Occipital lobe (tissue), 2 donors: ENCODE measurements around the gene FEZF1. TPM values are rescaled to one million over a fixed set of nuclear protein-coding genes. Genes with fewer than 3 reads are reported as not detected.

Source experiments
- DNase-seq: peaks from one replicate; lab custom pipeline; 2025; lab: John Stamatoyannopoulos, UW
- total RNA-seq: library from RNA; depleted of rRNA; stranded (reverse); fragments of >200 nt; gene quantifications from one replicate; pipeline ENCODE4 v1.2.3, GENCODE V29; 2014

FEZF1 gene
- not detected for total RNA-seq

DNA sequence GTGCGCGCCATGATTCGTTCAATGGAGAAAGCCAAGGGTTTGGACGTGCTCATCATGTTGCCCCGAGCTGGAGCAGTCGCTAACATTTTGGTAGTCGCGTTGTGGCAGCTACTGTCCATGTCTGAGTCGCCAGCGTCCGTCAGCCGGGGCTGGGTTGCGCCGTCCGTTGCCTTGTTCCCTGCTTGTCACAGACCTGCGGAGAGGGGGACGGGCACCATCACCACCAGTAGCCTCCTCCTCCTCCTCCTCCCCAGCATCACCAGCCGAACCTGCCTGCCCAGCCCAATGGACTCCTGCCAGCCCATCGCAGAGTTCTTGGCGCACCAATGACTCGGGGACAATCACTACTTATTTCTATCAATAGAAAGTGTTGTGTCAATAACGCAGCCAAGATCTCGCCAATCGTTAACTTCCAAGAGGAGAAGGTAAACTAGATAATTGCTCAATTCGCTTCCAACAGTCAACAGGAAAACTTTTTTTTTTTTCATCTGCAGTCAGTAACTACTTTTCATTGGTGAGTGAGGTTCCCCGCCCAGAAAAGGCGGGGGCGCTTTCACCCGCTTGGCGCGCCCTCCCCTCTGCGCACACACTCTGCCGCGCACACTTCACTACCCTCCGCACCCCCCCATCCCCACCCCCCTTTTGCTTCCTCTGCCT is at the start of gene FEZF1:
Gene FEZF1 (minus strand): TSS at position 432 of the 657 bp plus-strand sequence. CDS start 313 bp downstream, at position 119.
- DNase-seq = no peak

DNA sequence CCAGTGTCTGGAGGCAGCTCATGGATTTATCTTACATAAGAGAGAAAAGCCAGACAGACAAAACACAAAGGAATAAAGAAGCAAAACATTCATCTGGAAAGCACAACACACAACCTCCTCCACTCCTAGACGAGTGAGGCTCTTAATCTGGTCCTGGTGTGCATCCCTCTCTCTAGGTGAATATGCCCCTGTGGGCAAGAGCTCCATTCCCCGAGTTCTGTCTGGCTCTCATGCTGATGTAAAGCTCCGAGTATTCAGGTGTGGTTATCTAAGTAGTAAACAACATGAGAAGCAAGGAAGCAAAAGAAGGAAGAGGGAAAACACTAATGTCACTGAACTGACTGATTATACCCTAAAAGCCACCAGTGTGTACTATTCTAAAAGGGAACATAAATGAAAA is 47.9 kb upstream of the FEZF1 start:
- DNase-seq = no peak

DNA sequence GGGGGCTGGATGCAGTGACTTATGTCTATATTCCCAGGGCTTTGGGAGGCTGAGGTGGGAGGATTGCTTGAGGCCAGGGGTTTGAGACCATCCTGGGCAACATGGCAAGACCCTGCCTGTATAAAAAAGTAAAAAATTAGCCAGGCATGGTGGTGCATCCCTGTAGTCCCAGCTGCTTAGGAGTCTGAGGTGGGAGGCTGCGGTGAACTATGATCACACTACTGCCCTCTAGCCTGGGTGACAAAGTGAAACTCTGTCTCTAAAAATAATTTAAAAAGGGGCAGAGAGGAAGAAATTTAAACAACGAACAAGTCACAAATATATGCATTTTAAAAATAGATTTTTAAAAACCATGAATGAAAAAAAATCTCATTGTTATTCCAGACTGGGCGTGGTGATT is 46.2 kb upstream of the FEZF1 start:
- no peak for DNase-seq

DNA sequence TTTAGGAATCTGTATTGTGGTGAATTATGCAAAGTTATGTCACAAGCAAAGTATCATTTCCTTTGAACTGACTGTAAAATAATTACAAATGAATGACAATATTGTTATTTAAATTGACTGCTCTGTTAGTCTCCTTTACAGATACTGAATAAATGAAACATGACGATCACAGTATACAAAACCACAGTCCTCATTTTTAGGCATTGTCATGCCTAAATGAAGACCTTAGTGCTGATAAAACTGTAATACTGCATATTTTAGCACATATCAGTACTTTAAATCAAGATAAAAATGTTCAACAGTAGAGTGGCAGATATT is 39.7 kb upstream of the FEZF1 start:
- DNase-seq = no peak

DNA sequence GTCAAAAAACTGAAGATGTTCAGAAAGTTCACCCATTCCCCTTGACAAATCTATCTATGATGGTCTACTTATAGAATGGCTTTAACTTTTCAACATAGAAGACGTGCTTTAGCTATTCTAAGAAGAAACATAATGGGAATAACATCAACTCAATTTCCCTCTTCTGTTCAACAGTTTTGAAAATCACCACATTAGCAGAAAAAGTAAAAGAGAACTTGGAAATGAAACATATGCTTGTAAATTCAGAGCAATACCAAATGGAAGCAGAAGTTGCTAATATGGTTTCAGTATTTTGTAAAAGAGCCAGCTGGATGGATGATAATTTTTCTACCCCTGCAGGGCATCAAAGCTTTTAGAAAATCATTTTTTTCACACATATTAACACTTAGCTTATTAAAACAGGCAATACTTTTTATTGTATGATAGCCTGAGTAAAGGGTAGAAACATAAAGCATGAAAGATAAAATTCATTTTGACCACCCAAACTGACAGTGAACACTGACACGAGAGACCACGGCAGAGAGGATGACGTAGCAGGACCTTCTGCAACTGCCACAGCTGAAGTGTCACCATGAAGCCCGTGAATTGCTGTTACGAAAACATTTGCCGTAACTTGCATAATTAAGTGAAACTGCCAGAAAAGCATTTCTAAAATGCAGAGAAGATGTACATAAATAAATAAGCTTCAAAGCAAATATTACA is 39.2 kb upstream of the FEZF1 start:
- DNase-seq = no peak

DNA sequence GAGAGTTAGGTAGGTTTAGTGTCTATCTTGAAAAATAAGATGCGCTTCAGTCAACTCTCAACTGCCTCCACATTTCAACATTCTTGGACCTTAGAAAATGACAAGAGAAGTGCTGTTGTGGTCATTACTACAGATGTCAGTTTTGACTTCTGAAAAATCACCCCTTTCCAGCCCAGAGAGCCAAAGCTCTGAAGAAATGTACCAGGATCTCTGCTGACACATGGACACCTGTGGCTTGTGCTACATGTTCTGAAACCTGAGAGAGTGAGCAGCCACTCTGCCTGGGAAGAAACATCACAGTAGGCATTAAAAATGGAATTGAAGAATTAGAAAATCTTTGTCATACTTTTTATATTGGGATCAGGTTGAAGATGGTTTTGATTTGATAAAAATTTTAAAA is 35.9 kb upstream of the FEZF1 start:
- DNase-seq = no peak

DNA sequence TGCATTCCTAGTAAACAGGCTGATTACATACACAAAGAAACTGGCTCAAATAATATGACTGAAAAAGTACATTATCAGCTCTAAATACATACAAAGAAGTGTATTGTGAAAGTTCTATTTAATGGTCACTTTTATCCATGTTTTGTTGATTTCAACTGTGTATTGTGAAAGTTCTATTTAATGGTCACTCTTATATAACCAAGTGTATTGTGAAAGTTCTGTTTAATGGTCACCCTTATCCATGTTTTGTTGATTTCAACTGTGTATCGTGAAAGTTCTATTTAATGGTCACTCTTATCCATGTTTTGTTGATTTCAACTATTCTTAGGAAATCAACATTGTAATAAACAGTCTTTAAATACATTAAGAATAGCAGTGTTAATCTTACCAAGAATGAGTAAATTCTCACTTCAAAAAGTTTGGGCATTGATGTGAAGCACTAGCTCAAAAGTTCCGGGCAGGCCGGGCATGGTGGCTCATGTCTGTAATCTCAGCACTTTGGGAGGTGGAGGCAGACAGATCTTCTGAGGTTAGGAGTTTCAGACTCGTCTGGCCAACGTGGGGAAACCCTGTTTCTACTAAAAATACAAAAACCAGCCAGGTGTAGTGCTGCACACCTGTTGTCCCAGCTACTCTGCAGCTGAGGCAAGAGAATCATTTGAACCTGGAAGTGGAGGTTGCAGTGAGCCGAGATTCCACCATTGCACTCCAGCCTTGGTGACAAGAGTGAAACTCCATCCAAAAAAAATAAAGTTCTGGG is 34.8 kb upstream of the FEZF1 start:
- no peak for DNase-seq

DNA sequence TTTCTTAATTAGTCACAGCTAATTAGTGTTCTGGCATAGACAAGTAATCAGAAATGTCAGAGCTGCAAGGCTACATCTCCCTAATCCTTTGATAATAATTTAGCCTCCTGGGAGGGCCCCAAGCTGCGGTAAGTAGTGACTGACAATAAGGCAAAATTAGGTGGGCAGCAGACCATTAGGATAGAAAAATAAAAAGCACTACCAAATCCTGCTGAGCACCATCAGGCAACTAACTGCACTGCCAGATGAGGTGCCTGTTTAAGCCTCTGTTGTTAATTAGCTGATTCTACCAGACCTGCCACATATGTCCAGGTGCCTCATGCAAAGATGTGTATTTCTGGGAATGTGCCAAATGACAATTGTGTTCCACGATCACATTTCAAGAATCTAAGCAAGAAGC is 32.5 kb upstream of the FEZF1 start:
- no peak for DNase-seq

DNA sequence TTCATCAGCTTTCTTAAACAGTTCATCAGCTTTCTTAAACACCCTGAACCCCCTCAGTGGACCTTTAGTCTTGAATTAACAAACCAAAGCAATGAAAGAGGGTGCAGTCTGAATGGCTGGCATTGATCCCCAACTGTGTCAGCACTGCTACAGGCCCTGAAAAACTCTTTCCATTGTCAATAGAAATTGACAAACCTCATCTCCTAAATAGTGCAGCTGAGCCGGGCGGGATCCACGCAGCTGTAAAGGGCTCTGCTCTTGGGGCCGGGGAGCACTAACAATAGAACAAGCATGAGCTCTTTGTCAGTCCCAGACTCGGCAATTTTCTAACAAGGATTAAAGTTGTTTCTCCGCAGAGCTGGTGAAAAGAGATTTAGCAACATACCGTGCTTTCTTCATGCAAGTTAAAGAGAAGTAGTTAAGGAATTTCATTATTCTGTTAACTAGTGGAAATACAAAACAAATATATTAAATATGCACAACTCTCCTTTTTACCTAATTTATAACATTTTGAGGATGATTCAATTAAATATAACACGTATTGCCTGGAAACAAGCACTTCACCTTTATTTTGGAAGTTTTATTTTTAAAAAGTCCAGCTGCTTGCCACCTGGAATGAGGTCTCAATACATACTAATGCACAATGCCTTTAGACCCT is 24.7 kb upstream of the FEZF1 start:
- DNase-seq = no peak

DNA sequence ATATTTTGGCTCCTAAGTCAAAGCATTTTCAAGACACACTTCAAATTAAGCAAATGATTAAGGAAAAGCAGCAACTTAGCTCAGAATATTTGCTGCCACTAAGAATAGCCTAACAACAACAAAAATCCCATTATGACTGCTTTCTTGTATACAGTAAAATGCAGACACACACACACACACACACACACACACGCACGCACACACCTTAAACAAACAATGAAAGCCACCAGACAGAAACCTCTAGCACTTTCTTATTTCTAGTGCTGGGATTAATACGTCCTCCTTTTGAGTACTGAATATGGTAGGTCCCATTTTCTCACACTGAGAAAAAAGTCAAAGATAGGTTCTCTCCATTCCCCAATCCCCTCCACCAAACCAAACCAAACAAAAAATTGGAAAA is 23.4 kb upstream of the FEZF1 start:
- no peak for DNase-seq

DNA sequence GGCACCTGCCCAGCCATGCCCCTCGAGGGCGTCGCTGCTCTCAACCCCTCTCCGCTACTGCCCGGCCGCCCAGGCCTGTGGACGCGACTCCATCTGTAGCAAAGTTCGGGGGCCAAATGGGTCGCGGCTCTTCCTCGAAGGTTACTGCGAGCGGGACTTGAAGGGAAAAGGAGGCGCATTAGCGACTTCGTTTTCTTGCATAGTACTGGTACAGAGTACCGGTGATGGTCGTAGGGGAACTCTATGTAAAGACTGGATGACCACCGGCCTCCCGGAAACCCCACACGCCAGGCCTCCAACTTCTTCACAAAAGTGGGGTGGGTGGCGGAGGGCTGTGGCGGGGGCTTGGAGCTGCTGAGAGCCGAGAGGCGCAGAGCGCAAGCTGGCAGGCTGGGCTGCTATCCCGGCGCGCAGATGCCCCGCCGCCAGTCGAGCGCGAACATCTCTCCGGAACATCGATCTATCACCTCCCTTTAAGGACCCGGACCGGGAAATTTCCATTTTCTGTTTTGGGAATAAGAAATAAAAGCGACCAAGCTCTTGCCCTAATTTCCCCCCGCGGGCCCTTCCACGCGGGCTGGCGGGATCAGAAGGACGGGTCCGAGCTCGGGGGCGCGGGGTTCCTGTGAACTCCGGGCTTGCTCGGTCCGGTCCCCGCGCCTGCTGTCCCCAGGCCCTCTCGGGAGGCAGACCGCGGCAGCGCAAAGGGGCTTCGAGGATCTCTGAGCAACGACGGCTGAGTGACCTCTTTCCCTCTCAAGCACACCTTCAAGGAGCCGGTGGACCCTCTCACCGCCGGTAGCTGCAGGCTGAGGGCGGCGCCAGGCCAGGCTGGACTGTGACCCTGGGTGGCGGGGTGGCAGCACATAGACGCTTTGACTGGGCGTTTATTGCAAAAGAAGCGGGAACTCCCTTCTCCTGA is 12.2 kb upstream of the FEZF1 start:
- DNase-seq = no peak

DNA sequence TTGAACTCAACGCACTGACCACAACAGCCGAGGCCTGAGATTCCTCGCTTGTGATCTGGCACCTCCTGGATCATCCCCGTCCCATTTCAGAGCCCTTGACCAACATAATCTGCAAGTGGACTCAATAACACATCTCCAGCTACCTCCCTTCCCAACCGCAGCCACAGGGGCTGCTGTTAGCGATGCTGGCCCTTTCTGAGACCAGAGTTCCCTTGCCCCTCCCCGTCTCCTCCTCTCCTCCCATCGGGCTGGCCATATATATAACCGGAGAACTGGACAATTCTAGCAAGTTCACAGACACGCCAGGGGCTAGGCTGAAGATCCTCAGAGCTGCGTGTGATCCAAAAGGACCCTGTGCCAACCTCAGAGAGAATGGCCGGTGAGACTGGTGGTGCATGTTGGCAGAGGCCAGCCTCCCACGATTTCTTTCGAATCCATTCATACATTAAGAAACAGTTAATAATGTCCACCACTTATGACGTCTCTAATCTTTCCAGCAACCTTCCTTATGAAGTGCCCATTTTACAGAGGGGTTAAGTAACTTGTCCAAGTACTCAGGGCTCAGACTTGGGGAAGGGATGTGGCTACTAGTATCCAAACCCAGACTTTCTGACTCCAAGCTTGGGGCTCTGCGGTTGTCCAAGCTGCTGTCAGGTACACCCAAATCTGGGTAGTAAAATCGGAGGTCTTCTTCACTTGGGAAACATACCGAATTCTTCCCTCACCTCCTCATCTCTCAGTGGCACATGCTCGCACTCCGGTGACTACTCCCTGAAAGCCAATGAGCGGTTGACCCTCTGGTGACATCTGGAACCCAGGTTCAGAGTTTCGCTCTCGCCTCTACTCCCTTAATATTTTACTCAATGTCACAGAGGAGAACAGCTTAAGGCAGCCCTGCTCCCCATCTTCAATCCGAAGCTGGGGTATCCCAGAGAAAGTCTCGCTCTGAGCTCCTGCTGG is 11.2 kb upstream of the FEZF1 start:
- DNase-seq = no peak

DNA sequence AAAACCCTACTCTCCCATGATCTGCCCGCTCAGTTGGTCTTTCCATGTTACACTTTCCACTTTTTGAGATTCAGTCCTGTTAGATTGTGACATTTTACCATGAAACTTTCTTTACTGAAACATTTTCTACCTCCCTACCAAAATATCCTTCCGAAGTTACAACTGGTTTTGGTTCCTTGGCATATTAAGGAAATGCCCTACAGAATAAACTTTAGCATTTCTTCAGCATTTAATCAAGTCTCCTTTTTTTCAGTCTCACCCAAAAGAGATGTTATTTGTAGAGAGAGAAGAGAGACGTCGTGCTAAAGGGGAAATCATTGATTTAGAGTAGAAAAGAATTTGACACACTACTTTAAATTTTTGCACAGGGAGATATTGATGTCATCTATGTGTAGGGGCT is 9.7 kb upstream of the FEZF1 start:
- DNase-seq = no peak

DNA sequence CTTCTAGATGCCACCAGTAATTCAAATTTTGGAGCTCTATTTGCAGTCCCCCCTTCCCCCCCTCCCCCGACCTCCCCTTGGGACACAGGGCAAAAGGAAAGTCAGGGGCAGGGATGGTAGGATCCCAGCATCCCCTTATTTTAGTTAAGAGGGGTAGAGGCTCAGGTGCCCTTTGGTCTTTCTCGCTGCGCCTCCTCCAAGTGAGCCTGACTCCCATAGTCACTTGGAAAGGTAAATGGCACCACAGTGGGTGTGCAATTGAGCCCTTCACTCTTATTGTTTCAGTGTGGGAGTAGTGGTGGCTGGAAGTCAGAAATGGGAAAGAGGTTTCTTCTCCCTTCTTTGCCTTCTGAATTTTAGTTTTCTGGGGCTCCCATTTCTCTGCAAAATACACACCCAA is 8.2 kb upstream of the FEZF1 start:
- no peak for DNase-seq

DNA sequence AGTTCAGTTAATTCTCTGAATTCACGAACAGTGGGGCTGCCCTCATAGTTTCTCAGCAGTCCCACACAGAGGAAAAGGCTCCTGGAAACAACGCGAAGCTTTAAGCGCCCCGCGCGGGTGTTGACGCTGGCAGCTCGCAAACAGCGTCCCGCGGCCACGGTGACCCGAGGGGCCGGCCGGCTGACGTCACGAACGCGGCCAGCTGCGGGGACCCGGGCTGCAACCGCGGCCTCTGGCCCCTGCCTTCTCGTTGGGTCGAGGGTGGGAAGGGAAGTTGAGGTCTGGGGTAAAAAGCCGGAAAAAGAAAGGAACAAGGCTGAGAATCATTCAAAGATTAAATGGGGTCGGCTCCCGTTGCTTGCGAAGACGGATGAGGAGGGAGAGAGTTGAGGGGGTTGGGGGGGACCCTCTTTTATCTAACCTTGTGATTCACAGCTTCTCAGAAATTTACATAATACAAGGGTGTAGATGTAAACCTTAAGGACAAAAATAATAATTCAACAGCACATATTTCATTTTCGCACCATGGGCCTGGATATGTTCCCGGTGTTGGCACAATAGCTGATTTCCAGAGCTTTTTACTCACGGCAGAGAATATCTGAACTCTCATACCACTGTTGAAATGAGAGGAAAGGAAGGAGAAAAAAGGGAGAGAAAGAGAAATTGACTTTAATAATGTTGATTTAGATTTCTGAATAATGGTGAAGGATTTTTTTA is 7.3 kb upstream of the FEZF1 start:
- DNase-seq = no peak

DNA sequence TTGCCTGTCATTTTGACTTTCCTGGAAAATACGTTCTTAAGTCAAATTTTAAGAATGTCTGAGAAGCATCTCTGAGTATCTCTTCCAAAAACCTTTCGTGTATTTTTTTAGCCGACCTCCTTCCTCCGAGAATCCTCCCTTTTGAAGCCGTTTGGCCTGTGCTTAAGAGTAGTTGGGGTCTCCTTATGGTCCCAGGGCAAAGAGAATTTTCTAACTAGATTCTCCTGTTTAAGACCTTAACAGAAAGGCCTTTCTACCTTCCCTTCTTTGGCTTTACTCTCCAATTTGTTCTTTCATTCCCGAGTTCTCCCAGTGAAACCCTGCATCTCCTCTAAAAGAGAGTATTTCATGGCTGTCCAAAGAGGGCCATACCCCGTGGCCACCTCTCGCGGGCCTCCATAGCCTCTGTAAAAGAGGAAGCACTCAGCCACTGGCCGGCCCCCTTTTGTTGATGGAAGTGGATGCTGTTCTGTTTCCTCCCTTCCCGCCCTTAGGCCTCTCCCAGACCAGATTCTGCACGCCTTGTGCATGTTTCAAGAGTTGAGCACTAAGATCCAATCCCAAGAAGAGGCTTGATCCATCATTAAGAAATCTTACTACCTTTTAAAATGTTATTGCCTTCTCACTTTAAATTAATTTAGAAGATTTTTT is 6.6 kb upstream of the FEZF1 start:
- no peak for DNase-seq

DNA sequence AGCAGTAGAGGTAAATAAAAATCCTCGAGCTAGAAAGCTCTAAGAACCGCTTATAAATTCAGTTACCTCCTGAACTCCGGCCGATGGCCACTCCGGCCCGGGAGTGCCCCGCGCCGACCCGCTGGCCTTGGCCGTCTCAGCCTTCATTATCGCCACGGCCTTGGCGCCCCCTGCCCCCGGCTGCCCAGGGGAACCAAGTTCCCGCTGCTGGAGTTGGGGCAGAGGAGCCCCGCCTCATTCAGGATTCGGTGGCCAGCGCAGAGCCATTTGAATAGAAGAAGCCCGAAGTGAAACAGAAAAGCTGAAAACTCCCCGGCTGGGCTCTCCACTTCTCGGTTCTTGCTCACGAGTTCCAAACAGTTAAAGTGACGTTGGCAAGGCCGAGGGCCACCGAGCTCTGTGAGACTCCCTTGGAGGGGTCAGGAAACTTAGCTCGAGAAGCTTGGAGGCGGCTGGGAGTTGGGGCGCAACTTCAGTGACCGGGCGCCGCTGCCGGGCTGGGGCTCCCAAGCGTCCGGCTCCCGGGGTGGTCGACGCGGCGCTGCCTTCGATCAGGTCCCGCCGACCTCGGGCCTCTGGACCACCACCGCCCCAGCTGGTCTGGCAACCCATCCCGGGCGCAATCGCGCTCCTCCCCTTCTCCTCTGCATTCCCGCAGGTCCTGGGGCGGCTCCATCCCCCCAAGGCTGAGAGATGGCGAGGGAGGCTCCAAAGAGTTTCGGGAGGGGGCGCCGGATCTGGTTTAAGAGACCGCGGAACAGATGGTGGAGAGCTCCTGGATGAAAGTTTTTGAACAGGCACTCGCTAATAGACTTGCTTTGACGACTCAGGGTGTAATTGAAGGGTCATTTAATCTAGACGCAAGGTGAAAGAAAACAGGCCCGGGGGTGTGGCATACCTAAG is 5.8 kb upstream of the FEZF1 start:
- DNase-seq = no peak

DNA sequence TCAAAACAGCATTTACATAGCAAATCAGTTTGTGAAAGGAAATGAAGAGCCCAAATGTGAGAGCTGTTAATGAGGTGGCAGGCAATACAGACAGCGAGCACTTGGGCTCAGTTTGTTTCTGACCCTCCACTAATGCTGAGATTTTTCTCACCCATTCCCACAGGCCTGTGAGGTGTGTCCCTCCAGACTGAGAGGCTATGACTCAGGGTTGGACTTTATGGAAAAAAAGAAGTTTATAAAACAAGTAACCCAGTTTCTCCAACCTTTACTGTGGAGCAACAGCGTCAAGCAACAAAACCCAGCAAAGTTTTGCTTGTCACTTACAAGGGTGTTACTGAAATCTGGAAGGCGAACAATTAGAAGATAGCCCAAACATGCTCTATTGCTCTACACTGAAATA is 4.9 kb upstream of the FEZF1 start:
- no peak for DNase-seq
